Activated naive CD4-positive, alpha-beta T cell treated with anti-CD3 and anti-CD28 coated beads, Interleukin-2, amount 10 ng/mL, durations not matched to agents 7 days and 5 days (primary cell): ENCODE results near the gene ZNF888.
"Not testable (repeated sequence)": the region's sequence is repeated elsewhere in the genome, so short reads cannot be mapped to it uniquely, and the experiment has no call there.

Experiments used
- CTCF ChIA-PET: fragments of 350-600 bp; sonication (Branson Sonifier 250); formaldehyde crosslinking; loops from one replicate; lab custom pipeline; 2021; ENCODE audit warnings: antibody characterized with exemption; lab: Charles Lee
- DNase-seq: peaks from one replicate; pipeline ENCODE4 v3.0.0-alpha.2; 2020
- H3K27ac Mint-ChIP-seq: one replicate; pipeline ENCODE4 v1.8.0; 2021; ENCODE audit warnings: mild to moderate bottlenecking, moderate library complexity, mixed read lengths
- H3K27me3 Mint-ChIP-seq: one replicate; pipeline ENCODE4 v1.8.0; 2021; ENCODE audit warnings: mild to moderate bottlenecking, mixed read lengths
- H3K36me3 Mint-ChIP-seq: one replicate; pipeline ENCODE4 v1.8.0; 2021; ENCODE audit warnings: mixed read lengths
- H3K4me1 Mint-ChIP-seq: one replicate; pipeline ENCODE4 v1.8.0; 2021; ENCODE audit warnings: mixed read lengths
- H3K4me3 Mint-ChIP-seq: one replicate; pipeline ENCODE4 v1.8.0; 2021; ENCODE audit warnings: mild to moderate bottlenecking, moderate library complexity, mixed read lengths
- H3K9me3 Mint-ChIP-seq: one replicate; pipeline ENCODE4 v1.8.0; 2021; ENCODE audit warnings: mixed read lengths

ZNF888 gene

DNA sequence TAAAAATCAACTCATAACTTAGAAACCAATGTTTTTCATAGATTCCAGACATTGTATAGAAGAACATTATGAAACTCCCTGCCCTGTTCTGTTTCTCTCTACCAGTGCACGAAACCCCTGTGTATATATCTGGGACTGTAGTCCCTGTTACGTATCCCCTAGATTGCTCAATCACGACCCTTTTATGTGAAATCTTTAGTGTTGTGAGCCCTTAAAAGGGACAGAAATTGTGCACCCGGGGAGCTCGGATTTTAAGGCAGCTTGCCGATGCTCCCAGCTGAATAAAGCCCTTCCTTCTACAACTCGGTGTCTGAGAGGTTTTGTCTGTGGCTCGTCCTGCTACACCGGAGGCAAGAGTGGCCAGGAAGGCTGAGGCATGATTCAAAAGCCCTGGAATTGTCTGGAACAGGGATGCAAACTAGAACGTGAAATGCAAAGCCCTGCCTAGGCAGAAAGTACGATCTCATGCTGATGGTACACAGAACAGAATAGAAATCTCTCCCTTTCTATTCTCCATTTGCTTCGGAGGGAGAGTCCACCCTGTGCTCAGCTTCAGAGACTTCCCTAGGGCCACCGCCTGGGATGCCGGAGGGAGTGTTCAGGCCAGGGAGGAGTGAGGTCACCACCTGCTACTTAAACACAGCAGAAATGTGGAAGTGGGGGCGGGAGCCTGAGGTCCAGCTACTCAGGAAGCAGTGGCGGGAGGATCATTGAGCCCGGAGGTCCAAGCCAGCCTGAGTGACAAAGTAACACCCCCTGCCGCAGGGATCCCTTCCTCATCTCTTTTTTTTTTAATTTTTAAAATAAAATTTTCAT, 758 bp upstream of the ZNF888 start:
- H3K9me3 Mint-ChIP-seq, result peaks cover 25% of the 10 kb centered on the region
- peaks cover 39% of the 10 kb centered on the region for H3K36me3 Mint-ChIP-seq
- no peak for DNase-seq
- no peaks in the 10 kb centered on the region for H3K27me3 Mint-ChIP-seq
- peaks cover 25% of the 10 kb centered on the region for H3K4me1 Mint-ChIP-seq
- H3K4me3 Mint-ChIP-seq, result peak overlapping the region; percentile 88
- CTCF ChIA-PET, result no interaction called here
- peak overlapping the region; percentile 93 for H3K27ac Mint-ChIP-seq

DNA sequence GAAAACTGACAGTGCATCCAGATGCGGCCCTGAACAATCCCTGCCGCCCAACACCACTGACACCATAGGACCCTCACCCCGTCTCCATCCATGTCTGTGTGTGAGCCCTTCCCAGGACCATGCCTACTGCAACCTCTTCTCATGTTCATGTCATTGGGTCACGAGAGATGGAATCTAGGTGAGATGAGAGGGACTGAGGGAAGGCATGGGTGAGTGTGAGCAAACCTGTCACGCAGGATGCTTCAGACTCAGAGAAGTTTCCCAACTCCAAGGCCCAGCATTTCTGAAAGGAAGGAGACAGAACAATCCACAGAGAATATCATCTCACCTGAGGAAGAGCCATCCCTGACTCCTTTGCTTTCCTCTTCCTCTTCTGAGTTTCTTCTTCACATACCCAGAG, 5.7 kb downstream of the ZNF888 start:
- peaks cover 13% of the 10 kb centered on the region for H3K4me1 Mint-ChIP-seq
- H3K27me3 Mint-ChIP-seq, result no peaks in the 10 kb centered on the region
- H3K9me3 Mint-ChIP-seq, result peaks cover 12% of the 10 kb centered on the region
- H3K27ac Mint-ChIP-seq, result no peak overlapping the region
- H3K36me3 Mint-ChIP-seq, result peaks cover 53% of the 10 kb centered on the region
- DNase-seq, result no peak
- H3K4me3 Mint-ChIP-seq, result no peak overlapping the region
- CTCF ChIA-PET, result no interaction called here

DNA sequence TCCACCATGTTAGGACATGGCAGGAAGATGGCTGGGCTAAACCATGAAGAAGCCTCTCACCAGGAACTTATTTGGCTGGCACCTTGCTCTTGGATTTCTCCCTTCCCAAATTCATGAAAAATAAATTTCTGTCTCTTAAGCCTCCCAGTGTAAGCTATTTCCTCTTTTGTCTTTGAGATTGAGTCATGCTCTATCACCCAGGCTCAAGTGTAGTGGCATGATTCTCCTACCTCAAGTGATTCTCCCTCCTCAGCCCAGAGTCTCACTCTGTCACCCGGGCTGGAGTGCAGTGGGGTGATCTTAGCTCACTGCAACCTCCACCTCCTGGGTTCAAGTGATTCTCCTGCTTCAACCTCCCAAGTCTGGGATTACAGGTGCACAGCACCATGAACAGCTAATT, 12.6 kb downstream of the ZNF888 start:
- Mint-ChIP-seq H3K4me1 (no peaks in the 10 kb centered on the region), H3K27ac (no peak overlapping the region), H3K9me3 (peaks cover 44% of the 10 kb centered on the region), H3K36me3 (peaks cover 65% of the 10 kb centered on the region), H3K27me3 (no peaks in the 10 kb centered on the region), H3K4me3 (no peak overlapping the region)
- DNase-seq, result no peak
- CTCF ChIA-PET, result no interaction called here

DNA sequence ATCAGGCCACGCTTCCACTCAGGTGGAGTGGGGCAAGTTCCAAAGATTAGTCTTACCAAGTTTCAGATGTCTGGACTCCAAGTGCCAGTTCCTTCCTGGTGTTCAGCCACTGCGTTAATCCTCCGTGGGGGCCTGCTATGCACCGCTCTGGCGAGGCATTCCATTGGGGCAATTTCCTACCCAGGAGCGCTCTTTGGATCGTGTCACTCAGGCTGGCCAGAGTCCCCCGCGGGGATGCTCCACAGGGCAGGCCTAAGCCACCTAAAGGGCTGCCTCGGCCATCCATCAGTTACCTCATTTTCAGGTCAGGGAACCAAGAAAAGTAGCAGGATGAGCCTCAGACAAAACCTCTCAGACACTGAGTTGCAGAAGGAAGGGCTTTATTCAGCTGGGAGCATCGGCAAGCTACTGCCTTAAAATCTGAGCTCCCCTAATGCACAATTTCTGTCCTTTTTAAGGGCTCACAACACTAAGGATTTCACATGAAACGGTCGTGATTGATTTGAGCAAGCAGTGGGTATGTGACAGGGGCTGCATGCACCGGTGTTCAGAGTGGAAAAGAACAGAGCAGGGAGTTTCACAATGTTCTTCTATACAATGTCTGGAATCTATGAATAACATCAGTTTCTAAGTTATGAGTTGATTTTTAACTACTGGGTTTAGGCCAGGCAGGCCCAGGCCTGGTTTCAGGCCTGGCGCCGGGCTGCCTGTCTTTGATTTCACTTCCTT, 19.0 kb downstream of the ZNF888 start:
- H3K9me3 Mint-ChIP-seq, result peaks cover 50% of the 10 kb centered on the region
- peaks cover 34% of the 10 kb centered on the region for H3K36me3 Mint-ChIP-seq
- H3K27ac Mint-ChIP-seq, H3K27me3 Mint-ChIP-seq, CTCF ChIA-PET, DNase-seq, H3K4me3 Mint-ChIP-seq, H3K4me1 Mint-ChIP-seq: not testable (repeated sequence)

DNA sequence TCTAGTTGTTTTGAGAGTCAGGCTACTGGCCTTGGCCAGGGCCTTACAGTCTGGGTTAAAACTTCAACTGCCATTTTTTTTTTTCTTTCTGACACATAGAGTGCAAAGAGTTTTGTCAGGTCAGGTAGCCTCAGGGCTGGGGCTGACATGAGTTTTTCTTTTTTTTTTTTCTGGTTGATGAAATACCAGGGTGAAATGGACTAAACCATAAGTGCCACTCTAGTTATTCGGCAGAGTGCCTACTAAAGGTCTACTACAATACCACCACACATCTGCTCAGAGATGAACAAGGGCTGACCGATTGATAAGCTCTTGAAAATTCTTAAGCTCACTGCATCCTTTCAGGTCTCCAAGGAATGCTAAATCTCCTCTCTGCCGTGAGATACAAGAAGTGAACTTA, 21.4 kb downstream of the ZNF888 start:
- Mint-ChIP-seq H3K9me3 (peaks cover 43% of the 10 kb centered on the region), H3K4me3 (no peak overlapping the region), H3K36me3 (peaks cover 32% of the 10 kb centered on the region), H3K27me3 (no peaks in the 10 kb centered on the region), H3K27ac (no peak overlapping the region), H3K4me1 (peaks cover 12% of the 10 kb centered on the region)
- CTCF ChIA-PET, result no interaction called here
- no peak for DNase-seq

DNA sequence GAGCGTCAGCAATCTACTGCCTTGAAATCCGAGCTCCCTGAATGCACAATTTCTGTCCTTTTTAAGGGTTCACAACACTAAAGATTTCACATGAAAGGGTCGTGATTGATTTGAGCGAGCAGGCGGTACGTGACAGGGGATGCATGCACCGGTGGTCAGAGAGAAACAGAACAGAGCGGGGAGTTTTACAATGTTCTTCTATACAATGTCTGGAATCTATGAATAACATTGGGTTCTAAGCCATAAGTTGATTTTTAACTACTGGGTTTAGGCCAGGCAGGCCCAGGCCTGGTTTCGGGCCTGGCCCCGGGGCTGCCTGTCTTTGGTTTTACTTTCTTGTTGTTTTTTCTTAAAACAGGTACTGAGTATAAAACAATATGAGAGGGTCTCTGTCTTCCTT, 24.6 kb downstream of the ZNF888 start:
- H3K27ac Mint-ChIP-seq, H3K4me3 Mint-ChIP-seq, DNase-seq, H3K27me3 Mint-ChIP-seq, CTCF ChIA-PET: not testable (repeated sequence)
- peaks cover 31% of the 10 kb centered on the region for H3K9me3 Mint-ChIP-seq
- peaks cover 23% of the 10 kb centered on the region for H3K36me3 Mint-ChIP-seq
- peaks cover 15% of the 10 kb centered on the region for H3K4me1 Mint-ChIP-seq

DNA sequence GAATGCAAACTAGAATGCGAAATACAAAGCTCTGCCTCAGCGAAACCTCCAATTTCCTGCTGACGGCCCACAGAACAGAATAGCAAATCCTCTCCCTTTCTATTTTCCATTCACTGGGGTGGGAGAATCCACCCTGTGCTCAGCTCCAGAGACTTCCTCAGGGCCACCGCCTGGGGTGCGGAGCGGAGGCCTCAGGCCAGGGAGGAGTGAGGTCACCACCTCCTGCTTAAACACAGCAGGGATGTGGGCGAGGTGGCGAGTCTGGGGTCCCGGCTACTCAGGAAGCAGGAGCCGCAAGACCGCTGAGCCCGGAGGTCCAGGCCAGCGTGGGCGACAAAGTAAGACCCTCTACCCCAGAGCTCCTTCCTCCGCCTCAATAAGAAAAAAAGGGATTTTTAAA, 25.1 kb downstream of the ZNF888 start:
- CTCF ChIA-PET, result no interaction called here
- Mint-ChIP-seq H3K9me3 (peaks cover 27% of the 10 kb centered on the region), H3K36me3 (peaks cover 22% of the 10 kb centered on the region), H3K27me3 (no peaks in the 10 kb centered on the region), H3K4me3 (peak overlapping the region; percentile 86), H3K4me1 (peaks cover 15% of the 10 kb centered on the region), H3K27ac (peak overlapping the region; percentile 92)
- no peak for DNase-seq

DNA sequence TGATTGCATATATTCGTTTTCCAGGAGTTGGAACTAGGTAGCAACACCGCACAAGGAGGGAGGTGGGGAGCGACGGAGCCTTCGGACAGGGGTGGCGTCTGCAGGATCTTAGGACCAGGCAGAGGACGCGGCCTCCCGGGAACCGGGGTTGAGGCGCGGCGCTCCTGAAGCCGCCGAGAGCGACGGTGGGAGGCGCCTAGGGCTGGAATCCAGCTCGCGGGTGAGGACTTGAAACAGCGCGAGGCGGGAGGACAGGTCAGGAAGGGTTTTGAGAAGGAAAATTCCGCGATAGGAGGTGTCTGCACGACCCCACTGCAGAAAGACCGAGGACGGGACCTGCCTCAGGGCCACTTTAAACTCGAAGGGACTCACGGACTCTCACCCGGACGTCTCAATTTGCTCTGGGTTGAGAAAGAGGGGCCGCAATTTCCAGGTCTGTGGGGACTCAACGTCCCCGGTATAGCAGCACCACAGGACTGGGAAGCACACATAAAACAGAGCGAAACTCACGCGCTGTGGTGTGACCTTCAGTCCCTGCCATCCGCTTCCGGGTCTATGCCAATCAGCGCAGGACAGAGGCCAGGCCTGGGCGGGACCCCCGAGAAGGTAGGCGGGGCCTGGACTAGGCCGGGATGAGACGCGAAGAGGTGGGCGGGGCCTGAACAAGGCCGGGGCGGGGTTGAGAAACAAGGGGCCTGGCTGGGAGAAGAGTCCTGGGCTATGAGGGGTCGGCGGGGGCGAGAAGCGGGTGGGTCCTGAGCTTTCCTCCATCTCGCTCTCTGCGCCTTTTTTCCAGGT, 25.9 kb downstream of the ZNF888 start, which contains the start of gene ZNF320:
Gene ZNF320, minus strand, starts transcription at position 498 of the 798 bp plus-strand sequence. CDS start 7,380 bp downstream, outside the sequence.
- DNase-seq, result peak; percentile 94
- CTCF ChIA-PET, result no interaction called here
- peak within 1 kb of the TSS; percentile 92 for H3K27ac Mint-ChIP-seq
- peaks cover 27% of the 10 kb centered on the region for H3K9me3 Mint-ChIP-seq
- peaks cover 29% of the 10 kb centered on the region for H3K36me3 Mint-ChIP-seq
- H3K4me1 Mint-ChIP-seq, result peaks cover 15% of the 10 kb centered on the region
- no peaks in the 10 kb centered on the region for H3K27me3 Mint-ChIP-seq
- peak within 1 kb of the TSS; percentile 86 for H3K4me3 Mint-ChIP-seq

DNA sequence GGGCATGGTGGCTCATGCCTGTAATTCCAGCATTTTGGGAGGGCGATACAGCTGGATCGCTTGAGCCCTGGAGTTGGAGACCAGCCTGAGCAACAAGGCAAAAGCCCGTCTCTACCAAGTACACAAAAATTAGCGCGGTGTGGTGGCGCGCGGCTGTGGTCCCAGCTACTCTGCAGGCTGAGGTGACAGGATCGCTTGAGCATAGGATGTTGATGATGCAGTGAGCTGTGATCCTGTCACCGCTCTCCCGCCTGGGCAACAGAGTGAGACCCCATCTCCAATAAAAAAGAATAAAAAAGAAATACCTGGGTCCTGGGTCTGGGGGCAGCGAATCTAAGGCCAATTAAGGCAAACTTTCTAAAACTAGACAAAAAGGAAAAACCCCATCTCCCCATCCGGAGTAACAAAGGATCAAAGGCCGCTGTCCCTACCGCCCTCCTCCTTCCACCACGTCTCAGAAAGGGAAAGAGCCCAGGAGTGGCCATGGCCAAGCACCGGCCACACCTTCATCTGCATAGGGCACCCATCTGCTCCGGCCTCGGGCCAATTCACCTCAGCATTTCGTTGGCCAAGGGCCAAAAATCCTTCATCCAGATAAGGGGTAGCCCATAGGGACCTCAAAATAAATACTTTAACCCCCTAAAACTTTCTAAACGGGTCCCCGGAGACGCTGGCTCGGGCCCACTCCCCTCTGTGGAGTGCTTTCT, 26.6 kb downstream of the ZNF888 start:
- Mint-ChIP-seq H3K9me3 (peaks cover 28% of the 10 kb centered on the region), H3K4me1 (peaks cover 15% of the 10 kb centered on the region), H3K27ac (peak overlapping the region; percentile 92), H3K27me3 (no peaks in the 10 kb centered on the region), H3K4me3 (peak overlapping the region; percentile 86), H3K36me3 (peaks cover 34% of the 10 kb centered on the region)
- no peak for DNase-seq
- CTCF ChIA-PET, result no interaction called here

DNA sequence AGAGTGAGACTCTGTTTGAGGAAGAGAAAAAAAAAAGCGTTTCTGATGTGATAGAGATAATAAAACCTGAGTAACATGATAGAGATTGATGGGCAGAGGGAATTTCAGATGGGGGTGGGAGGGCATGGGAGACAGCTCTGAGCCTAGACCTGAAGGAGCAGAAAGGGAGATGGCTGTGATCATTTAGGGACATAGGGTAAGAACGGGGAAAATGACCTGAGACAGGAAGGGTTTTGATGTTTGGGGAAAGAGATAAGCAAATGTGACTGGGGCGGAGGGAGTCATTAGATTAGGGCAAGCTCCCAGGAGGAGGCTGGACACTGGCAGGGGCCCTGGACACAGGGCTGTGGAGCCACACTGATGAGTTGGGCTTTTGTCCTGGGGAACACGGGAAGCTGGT, 31.9 kb downstream of the ZNF888 start:
- Mint-ChIP-seq H3K4me1 (no peaks in the 10 kb centered on the region), H3K9me3 (peaks cover 34% of the 10 kb centered on the region), H3K36me3 (peaks cover 55% of the 10 kb centered on the region), H3K4me3 (no peak overlapping the region), H3K27ac (no peak overlapping the region), H3K27me3 (no peaks in the 10 kb centered on the region)
- CTCF ChIA-PET, result no interaction called here
- no peak for DNase-seq

DNA sequence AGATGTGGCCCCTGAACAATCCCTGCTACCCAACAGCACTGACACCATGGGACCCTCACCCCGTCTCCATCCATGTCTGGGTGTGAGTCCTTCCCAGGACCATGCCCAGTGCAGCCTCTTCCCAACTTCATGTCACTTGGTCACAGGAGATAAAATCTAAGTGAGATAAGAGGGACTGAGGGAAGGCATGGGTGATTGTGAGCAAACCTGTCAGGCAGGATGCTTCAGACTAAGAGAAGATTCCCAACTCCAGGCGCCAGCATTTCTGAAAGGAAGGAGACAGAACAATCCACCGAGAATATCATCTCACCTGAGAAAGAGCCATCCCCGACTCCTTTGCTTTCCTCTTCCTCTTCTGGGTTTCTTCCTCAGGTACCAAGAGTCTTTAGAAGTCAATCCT, 33.3 kb downstream of the ZNF888 start:
- H3K4me3 Mint-ChIP-seq, result no peak overlapping the region
- H3K4me1 Mint-ChIP-seq, result no peaks in the 10 kb centered on the region
- no peak overlapping the region for H3K27ac Mint-ChIP-seq
- no peaks in the 10 kb centered on the region for H3K27me3 Mint-ChIP-seq
- DNase-seq, result no peak
- peaks cover 35% of the 10 kb centered on the region for H3K9me3 Mint-ChIP-seq
- H3K36me3 Mint-ChIP-seq, result peaks cover 58% of the 10 kb centered on the region
- CTCF ChIA-PET, result no interaction called here

DNA sequence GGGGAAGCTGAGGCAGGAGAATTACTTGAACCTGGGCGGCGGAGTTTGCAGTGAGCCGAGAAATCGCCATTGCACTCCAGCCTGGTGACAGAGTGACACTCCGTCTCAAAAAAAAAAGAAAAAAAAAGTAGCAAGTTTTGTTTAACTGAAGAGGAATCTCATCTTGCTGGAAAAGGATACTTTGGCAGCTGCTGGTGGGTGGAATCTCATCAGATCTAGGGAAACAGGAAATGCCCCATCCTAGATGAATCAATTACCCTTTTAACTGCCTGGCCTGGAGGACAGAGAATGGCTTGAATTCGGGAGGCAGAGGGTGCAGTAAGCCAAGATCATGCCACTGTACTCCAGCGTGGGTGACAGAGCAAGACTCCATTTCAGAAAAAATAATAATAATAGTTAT, 34.2 kb downstream of the ZNF888 start:
- H3K4me1 Mint-ChIP-seq, result no peaks in the 10 kb centered on the region
- no peak overlapping the region for H3K27ac Mint-ChIP-seq
- H3K36me3 Mint-ChIP-seq, result peaks cover 63% of the 10 kb centered on the region
- H3K9me3 Mint-ChIP-seq, result peaks cover 37% of the 10 kb centered on the region
- CTCF ChIA-PET, result no interaction called here
- H3K27me3 Mint-ChIP-seq, result no peaks in the 10 kb centered on the region
- no peak overlapping the region for H3K4me3 Mint-ChIP-seq
- DNase-seq, result no peak

DNA sequence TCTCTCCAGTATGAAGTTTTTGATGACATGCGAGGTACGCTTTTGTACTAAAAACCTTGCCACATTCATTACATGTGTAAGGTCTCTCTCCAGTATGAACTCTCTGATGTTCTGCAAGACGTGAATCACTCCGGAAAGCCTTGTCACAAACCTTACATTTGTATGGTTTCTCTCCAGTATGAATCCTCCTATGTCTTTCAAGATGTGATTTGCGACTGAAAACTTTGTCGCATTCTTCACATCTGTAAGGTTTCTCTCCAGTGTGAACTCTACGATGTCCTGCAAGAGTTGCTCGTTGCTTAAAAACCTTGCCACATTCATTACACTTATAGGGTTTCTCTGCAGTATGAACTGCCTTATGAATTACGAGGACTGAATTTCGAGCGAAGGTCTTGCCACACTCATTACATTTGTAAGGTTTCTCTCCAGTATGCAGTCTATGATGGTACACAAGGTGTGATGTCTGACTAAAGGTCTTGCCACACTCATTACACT, 42.3 kb downstream of the ZNF888 start:
- Mint-ChIP-seq H3K9me3 (peaks cover 64% of the 10 kb centered on the region), H3K36me3 (peaks cover 54% of the 10 kb centered on the region), H3K4me3 (no peak overlapping the region), H3K27me3 (no peaks in the 10 kb centered on the region), H3K27ac (no peak overlapping the region), H3K4me1 (no peaks in the 10 kb centered on the region)
- DNase-seq, result no peak
- CTCF ChIA-PET, result no interaction called here

DNA sequence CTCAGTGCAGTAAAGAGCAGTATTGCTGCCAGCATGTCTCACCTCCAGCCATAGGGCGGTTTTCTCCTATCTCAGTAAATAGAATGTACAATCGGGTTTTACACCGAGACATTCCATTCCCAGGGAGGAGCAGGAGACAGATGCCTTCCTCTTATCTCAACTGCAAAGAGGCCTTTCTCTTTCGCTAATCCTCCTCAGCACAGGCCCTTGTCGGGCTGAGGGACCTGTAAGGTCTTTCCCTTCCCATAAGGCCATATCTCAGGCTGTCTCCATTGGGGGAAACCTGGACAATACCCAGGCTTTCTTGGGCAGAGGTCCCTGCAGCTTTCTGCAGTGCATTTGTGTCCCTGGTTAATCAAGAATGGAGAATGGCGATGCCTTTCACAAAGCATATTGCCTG, 50.2 kb downstream of the ZNF888 start:
- not testable (repeated sequence) for H3K4me1 Mint-ChIP-seq, H3K27me3 Mint-ChIP-seq
- H3K9me3 Mint-ChIP-seq, result peaks cover 62% of the 10 kb centered on the region

More for the DNA sequence above, 50.2 kb downstream of the ZNF888 start:
- H3K27ac Mint-ChIP-seq, H3K4me3 Mint-ChIP-seq, H3K36me3 Mint-ChIP-seq, CTCF ChIA-PET, DNase-seq: not testable (repeated sequence)
